HG03039 (cell line): ENCODE results near the gene PLCH1.

Experiments
- ATAC-seq: cut with Tn5 transposase; IDR thresholded peaks from one replicate; pipeline ENCODE4 v1.9.1; 2021; ENCODE audit warnings: mild to moderate bottlenecking, moderate library complexity; ENCODE audit not compliant: unreplicated experiment

The PLCH1 gene

GRCh38 chr3:155560135-155560534, 184.7 kb downstream of the PLCH1 start:
- ATAC-seq, result no peak

- ATAC-seq, result no peak
Measured at GRCh38 chr3:155556531-155556930, 188.3 kb downstream of the PLCH1 start.

- no peak for ATAC-seq
Measured at GRCh38 chr3:155555479-155556060, 189.3 kb downstream of the PLCH1 start.

- ATAC-seq, result peak; percentile 54
Measured at GRCh38 chr3:155554777-155555451, 190.0 kb downstream of the PLCH1 start.

GRCh38 chr3:155553780-155554179, 191.1 kb downstream of the PLCH1 start:
- ATAC-seq, result no peak

- ATAC-seq, result no peak
Measured at GRCh38 chr3:155553326-155553725, 191.5 kb downstream of the PLCH1 start.

- no peak for ATAC-seq
Measured at GRCh38 chr3:155550391-155550790, 194.5 kb downstream of the PLCH1 start.

- ATAC-seq, result peak; percentile 70
Measured at GRCh38 chr3:155549087-155549486, 195.8 kb downstream of the PLCH1 start.

GRCh38 chr3:155548195-155548594, 196.7 kb downstream of the PLCH1 start:
- no peak for ATAC-seq

- no peak for ATAC-seq
Measured at GRCh38 chr3:155535098-155535497, 209.8 kb downstream of the PLCH1 start.

GRCh38 chr3:155528579-155528978, 216.3 kb downstream of the PLCH1 start:
- ATAC-seq, result no peak

GRCh38 chr3:155525324-155525833, 219.5 kb downstream of the PLCH1 start:
- no peak for ATAC-seq

- no peak for ATAC-seq
Measured at GRCh38 chr3:155520463-155520862, 224.4 kb downstream of the PLCH1 start.

GRCh38 chr3:155519078-155519477, 225.8 kb downstream of the PLCH1 start:
- ATAC-seq, result no peak

GRCh38 chr3:155517903-155518302, 227.0 kb downstream of the PLCH1 start:
- no peak for ATAC-seq

- ATAC-seq, result no peak
Measured at GRCh38 chr3:155516439-155516838, 228.4 kb downstream of the PLCH1 start.

GRCh38 chr3:155512867-155513261, 232.0 kb downstream of the PLCH1 start:
- ATAC-seq, result no peak

GRCh38 chr3:155512175-155512866, 232.6 kb downstream of the PLCH1 start:
- no peak for ATAC-seq

GRCh38 chr3:155504682-155505081, 240.2 kb downstream of the PLCH1 start:
- ATAC-seq, result no peak

GRCh38 chr3:155502630-155503029, 242.2 kb downstream of the PLCH1 start:
- no peak for ATAC-seq

GRCh38 chr3:155500194-155500818, 244.6 kb downstream of the PLCH1 start:
- ATAC-seq, result no peak
